Upper lobe of left lung (tissue), 6 donors: ENCODE results near the gene PDE5A. TPM values are rescaled to one million over a fixed set of nuclear protein-coding genes. Genes with fewer than 3 reads are reported as not detected.

Source experiments
- ATAC-seq, 2 donors: fragments of 200-7000 bp; cut with Tn5 transposase; one replicate each; pipeline ENCODE4 v1.9.1; 2022; ENCODE audit warnings: mild to moderate bottlenecking in 2 of 2, moderate library complexity in 2 of 2; ENCODE audit not compliant: low FRiP score in 2 of 2
- DNase-seq, 2 donors: peaks; one replicate each; pipeline ENCODE4 v3.0.0-alpha.2; 2019 to 2020
- H3K27ac ChIP-seq, 4 donors: fragments of 200-600 bp; sonication (generic); one replicate each; pipeline ENCODE4 v1.5.1; 2016 to 2019
- H3K27me3 ChIP-seq, 4 donors: fragments of 200-600 bp; sonication (generic); one replicate each; pipeline ENCODE4 v1.5.1; 2017 to 2019
- H3K36me3 ChIP-seq, 4 donors: fragments of 200-600 bp; sonication (generic); one replicate each; pipeline ENCODE4 v1.5.1; 2016 to 2019
- H3K4me1 ChIP-seq, 4 donors: fragments of 200-600 bp; sonication (generic); one replicate each; pipeline ENCODE4 v1.5.1; 2018 to 2019
- H3K4me3 ChIP-seq, 4 donors: fragments of 200-600 bp; sonication (generic); one replicate each; pipeline ENCODE4 v1.5.1; 2017 to 2019; ENCODE audit warnings: mild to moderate bottlenecking in 2 of 4, moderate library complexity in 1 of 4
- H3K9me3 ChIP-seq, 4 donors: fragments of 200-600 bp; sonication (generic); one replicate each; pipeline ENCODE4 v1.5.1; 2018 to 2019
- CTCF ChIP-seq, 6 experiments: fragments of 450-650 bp in 4 of 6; fragments of 200-600 bp in 2 of 6; sonication (generic) in 2 of 6; IDR thresholded peaks; one replicate each; pipeline ENCODE4 v1.5.1; 2016 to 2019; ENCODE audit warnings: antibody characterized with exemption in 6 of 6
- EP300 ChIP-seq, 4 donors: sonication (generic); formaldehyde crosslinking; IDR thresholded peaks; one replicate each; pipeline ENCODE4 v1.5.1; 2017; ENCODE audit warnings: antibody characterized with exemption in 4 of 4, control low read depth in 2 of 4
- POLR2A ChIP-seq, 4 donors: fragments of 450-650 bp; IDR thresholded peaks; one replicate each; pipeline ENCODE4 v1.5.1; 2016 to 2017; ENCODE audit warnings: antibody characterized with exemption in 4 of 4, mild to moderate bottlenecking in 2 of 4
- POLR2AphosphoS5 ChIP-seq, 2 donors: sonication (generic); formaldehyde crosslinking; IDR thresholded peaks; one replicate each; pipeline ENCODE4 v1.5.1; 2017; ENCODE audit warnings: antibody characterized with exemption in 2 of 2
- WGBS, 2 donors: methylation state at CpG; one replicate each; pipeline ENCODE4 v1.1.5; 2017 to 2018; 5-methylcytosine and 5-hydroxymethylcytosine counted together
- total RNA-seq, 6 donors: library from RNA; depleted of rRNA in 4 of 6; stranded (reverse); fragments of >200 nt in 4 of 6; gene quantifications; one replicate each; pipeline versions ENCODE4 v1.1.0 to v1.2.1, GENCODE V29; 2016 to 2021
- donor health status: DM: no; HTN: no; CAD: no; lungs with moderate emphysema.
- donor health status: DM: no; HTN: yes; CAD: no; lungs with severe emphysema.

Gene PDE5A
- total RNA-seq, 6 donors from 2014 or later, result 17.2 to 37.8 (median 22.3) TPM

- no peaks in the 10 kb centered on the region for H3K9me3 ChIP-seq
- no peak for DNase-seq
- no peak overlapping the region for H3K27ac ChIP-seq
- peak in 1 of 2 donors; percentile 27 for ATAC-seq
- no peaks in the 10 kb centered on the region for H3K27me3 ChIP-seq
- TF ChIP-seq POLR2AphosphoS5 (IDR thresholded peaks at IDR 0.05) (no peak), EP300 (IDR thresholded peaks at IDR 0.05) (no peak), POLR2A (IDR thresholded peaks at IDR 0.05) (no peak), CTCF (IDR thresholded peaks at IDR 0.05) (no peak)
- H3K4me3 ChIP-seq, result no peak overlapping the region
- peaks cover 0 to 5% (median 0%) of the 10 kb centered on the region in 4 donors for H3K4me1 ChIP-seq
- 84 to 86% methylated on average over 3 of the region's 3 CpGs for WGBS, 2 donors
- H3K36me3 ChIP-seq, result peaks cover 0 to 68% (median 8%) of the 10 kb centered on the region in 4 donors
Measured at GRCh38 chr4:119518230-119518892, 110.2 kb downstream of the PDE5A start.

GRCh38 chr4:119517361-119518229, 111.0 kb downstream of the PDE5A start:
- 61 to 69% methylated on average over 2 of the region's 2 CpGs for WGBS, 2 donors
- Histone ChIP-seq H3K4me1 (peaks cover 0 to 5% (median 0%) of the 10 kb centered on the region in 4 donors), H3K27ac (peak overlapping the region in 2 of 4 donors; percentile 15 to 42), H3K9me3 (no peaks in the 10 kb centered on the region), H3K36me3 (peaks cover 0 to 76% (median 13%) of the 10 kb centered on the region in 4 donors), H3K27me3 (no peaks in the 10 kb centered on the region), H3K4me3 (no peak overlapping the region)
- no peak for DNase-seq
- peak in 1 of 2 donors; percentile 83 for ATAC-seq
- TF ChIP-seq POLR2AphosphoS5 (IDR thresholded peaks at IDR 0.05), result no peak

- no peak for DNase-seq
- TF ChIP-seq CTCF (IDR thresholded peaks at IDR 0.05) (no peak), EP300 (IDR thresholded peaks at IDR 0.05) (no peak), POLR2AphosphoS5 (IDR thresholded peaks at IDR 0.05) (no peak), POLR2A (IDR thresholded peaks at IDR 0.05) (no peak)
- H3K9me3 ChIP-seq, result no peaks in the 10 kb centered on the region
- no peak overlapping the region for H3K4me3 ChIP-seq
- 94 to 95% methylated on average over 2 of the region's 2 CpGs for WGBS, 2 donors
- H3K4me1 ChIP-seq, result no peaks in the 10 kb centered on the region
- H3K27ac ChIP-seq, result no peak overlapping the region
- no peak for ATAC-seq
- H3K27me3 ChIP-seq, result no peaks in the 10 kb centered on the region
- H3K36me3 ChIP-seq, result peaks cover 0 to 57% (median 12%) of the 10 kb centered on the region in 4 donors
Measured at GRCh38 chr4:119512398-119512797, 116.2 kb downstream of the PDE5A start.

GRCh38 chr4:119510395-119511149, 118.0 kb downstream of the PDE5A start:
- Histone ChIP-seq H3K9me3 (no peaks in the 10 kb centered on the region), H3K4me3 (no peak overlapping the region), H3K36me3 (peaks cover 0 to 48% (median 8%) of the 10 kb centered on the region in 4 donors), H3K27me3 (no peaks in the 10 kb centered on the region), H3K27ac (no peak overlapping the region), H3K4me1 (no peaks in the 10 kb centered on the region)
- 62 to 66% methylated on average over 4 of the region's 4 CpGs for WGBS, 2 donors
- DNase-seq (no peak), ATAC-seq (no peak)
- no peak for TF ChIP-seq POLR2AphosphoS5 (IDR thresholded peaks at IDR 0.05)
- TF ChIP-seq CTCF (IDR thresholded peaks at IDR 0.05), result no peak

GRCh38 chr4:119508281-119508680, 120.3 kb downstream of the PDE5A start:
- ATAC-seq (no peak), DNase-seq (no peak)
- no peak overlapping the region for H3K27ac ChIP-seq
- TF ChIP-seq CTCF (IDR thresholded peaks at IDR 0.05) (no peak), POLR2A (IDR thresholded peaks at IDR 0.05) (no peak), EP300 (IDR thresholded peaks at IDR 0.05) (no peak)
- WGBS, 2 donors, result 78 to 88% methylated on average over 1 of the region's 1 CpG
- H3K4me3 ChIP-seq, result no peak overlapping the region
- no peaks in the 10 kb centered on the region for H3K9me3 ChIP-seq
- H3K27me3 ChIP-seq, result no peaks in the 10 kb centered on the region
- H3K4me1 ChIP-seq, result no peaks in the 10 kb centered on the region
- H3K36me3 ChIP-seq, result peaks cover 0 to 37% (median 7%) of the 10 kb centered on the region in 4 donors
